H9 (cell line): ENCODE data around the gene TRIM10. TPM values are rescaled to one million over a fixed set of nuclear protein-coding genes. Genes with fewer than 3 reads are reported as not detected.

Source experiments
- DNase-seq: peaks from one replicate; pipeline ENCODE4 v3.0.0-alpha.2; 2017
- H2AFZ ChIP-seq: one replicate; pipeline ENCODE4 v1.6.1; 2013; ENCODE audit warnings: mild to moderate bottlenecking, low read length, control low read depth, moderate library complexity
- H2AK5ac ChIP-seq: 2 replicates; pipeline ENCODE4 v1.6.1; 2013; ENCODE audit warnings: low read length, control low read depth, mixed read lengths; ENCODE audit not compliant: insufficient read length
- H2BK120ac ChIP-seq: one replicate; pipeline ENCODE4 v1.6.1; 2013; ENCODE audit warnings: low read depth, mild to moderate bottlenecking, low read length, control low read depth, inconsistent platforms; ENCODE audit not compliant: poor library complexity, severe bottlenecking
- H2BK12ac ChIP-seq: 2 replicates; pipeline ENCODE4 v1.6.1; 2013; ENCODE audit warnings: low read length, control low read depth, mixed read lengths, low read depth; ENCODE audit not compliant: insufficient read length
- H2BK15ac ChIP-seq: 2 replicates; pipeline ENCODE4 v1.6.1; 2013; ENCODE audit warnings: low read depth, low read length, control low read depth
- H2BK20ac ChIP-seq: one replicate; pipeline ENCODE4 v1.6.1; 2013; ENCODE audit warnings: low read depth, mild to moderate bottlenecking, low read length, control low read depth, inconsistent platforms; ENCODE audit not compliant: poor library complexity, severe bottlenecking
- H2BK5ac ChIP-seq: 2 replicates; pipeline ENCODE4 v1.6.1; 2013; ENCODE audit warnings: low read length, control low read depth, mixed read lengths; ENCODE audit not compliant: insufficient read length
- H3K14ac ChIP-seq: 2 replicates; pipeline ENCODE4 v1.6.1; 2013; ENCODE audit warnings: low read length, control low read depth; ENCODE audit not compliant: insufficient read depth
- H3K18ac ChIP-seq: 2 replicates; pipeline ENCODE4 v1.6.1; 2013; ENCODE audit warnings: low read depth, mild to moderate bottlenecking, mixed read lengths, low read length, control low read depth; ENCODE audit not compliant: insufficient read length
- H3K23ac ChIP-seq: 2 replicates; pipeline ENCODE4 v1.6.1; 2013; ENCODE audit warnings: low read length, control low read depth, mixed read lengths, low read depth; ENCODE audit not compliant: insufficient read length
- H3K23me2 ChIP-seq: 2 replicates; pipeline ENCODE4 v1.6.1; 2013; ENCODE audit warnings: low read depth, mild to moderate bottlenecking, mixed read lengths, low read length, control low read depth; ENCODE audit not compliant: insufficient read length, poor library complexity, severe bottlenecking
- H3K27ac ChIP-seq: 2 replicates; pipeline ENCODE4 v1.5.1; 2013; ENCODE audit warnings: low read length, control low read depth, mixed read lengths, low read depth; ENCODE audit not compliant: insufficient read length
- H3K27me3 ChIP-seq: 2 replicates; pipeline ENCODE4 v1.6.1; 2013; ENCODE audit warnings: low read length, control low read depth, inconsistent platforms; ENCODE audit not compliant: insufficient read depth
- H3K4ac ChIP-seq: 2 replicates; pipeline ENCODE4 v1.6.1; 2013; ENCODE audit warnings: low read depth, mild to moderate bottlenecking, control low read depth, inconsistent platforms, low read length, moderate library complexity
- H3K4me1 ChIP-seq: 2 replicates; pipeline ENCODE4 v1.6.1; 2013; ENCODE audit warnings: low read length, control low read depth, inconsistent platforms; ENCODE audit not compliant: insufficient read depth
- H3K4me2 ChIP-seq: 2 replicates; pipeline ENCODE4 v1.6.1; 2013; ENCODE audit warnings: low read length, control low read depth, mixed read lengths; ENCODE audit not compliant: insufficient read length, insufficient read depth
- H3K56ac ChIP-seq: 2 replicates; pipeline ENCODE4 v1.6.1; 2013; ENCODE audit warnings: low read depth, mild to moderate bottlenecking, mixed read lengths, low read length, control low read depth; ENCODE audit not compliant: insufficient read length
- H3K79me1 ChIP-seq: 2 replicates; pipeline ENCODE4 v1.6.1; 2013; ENCODE audit warnings: low read depth, mild to moderate bottlenecking, moderate library complexity, low read length, control low read depth, inconsistent platforms; ENCODE audit not compliant: insufficient read depth, poor library complexity, severe bottlenecking
- H3K79me2 ChIP-seq: 2 replicates; pipeline ENCODE4 v1.6.1; 2013; ENCODE audit warnings: low read length, control low read depth, inconsistent platforms; ENCODE audit not compliant: insufficient read depth
- H3K9ac ChIP-seq: 2 replicates; pipeline ENCODE4 v1.6.1; 2013; ENCODE audit warnings: low read length, control low read depth, mixed read lengths; ENCODE audit not compliant: insufficient read length; ENCODE audit errors: extremely low read depth
- H3K9me3 ChIP-seq: one replicate; pipeline ENCODE4 v1.6.1; 2013; ENCODE audit warnings: low read depth, low read length, inconsistent platforms; ENCODE audit not compliant: control insufficient read depth
- H3T11ph ChIP-seq: one replicate; pipeline ENCODE4 v1.6.1; 2013; ENCODE audit warnings: mild to moderate bottlenecking, low read length, control low read depth, inconsistent platforms
- H4K20me1 ChIP-seq: one replicate; pipeline ENCODE4 v1.6.1; 2013; ENCODE audit not compliant: control insufficient read depth, insufficient read length, insufficient read depth
- H4K5ac ChIP-seq: 2 replicates; pipeline ENCODE4 v1.6.1; 2013; ENCODE audit warnings: low read depth, mild to moderate bottlenecking, mixed read lengths, low read length, control low read depth; ENCODE audit not compliant: insufficient read length
- H4K8ac ChIP-seq: replicated peaks from 2 replicates; pipeline ENCODE4 v1.6.1; 2013; ENCODE audit warnings: low read length, control low read depth, mixed read lengths, low read depth; ENCODE audit not compliant: insufficient read length
- H4K91ac ChIP-seq: 2 replicates; pipeline ENCODE4 v1.6.1; 2013; ENCODE audit warnings: low read depth, mild to moderate bottlenecking, moderate library complexity, mixed read lengths, low read length, control low read depth; ENCODE audit not compliant: insufficient read length
- H3K27ac Mint-ChIP-seq, 3 experiments: 2 replicates in 2 of 3; 3 replicates in 1 of 3; pipeline ENCODE4 v1.8.0; 2020 to 2021; ENCODE audit warnings: mixed read lengths in 3 of 3, mild to moderate bottlenecking in 1 of 3, moderate library complexity in 1 of 3
- H3K27me3 Mint-ChIP-seq: 2 replicates; pipeline ENCODE4 v1.8.0; 2021; ENCODE audit warnings: low read depth, mild to moderate bottlenecking, moderate library complexity, mixed read lengths
- H3K36me3 Mint-ChIP-seq, 3 experiments: 2 replicates in 2 of 3; 3 replicates in 1 of 3; pipeline ENCODE4 v1.8.0; 2020 to 2021; ENCODE audit warnings: low read depth in 3 of 3, mixed read lengths in 3 of 3; ENCODE audit not compliant: insufficient read depth in 1 of 3
- H3K4me1 Mint-ChIP-seq, 2 experiments: 2 replicates each; pipeline ENCODE4 v1.8.0; 2020; ENCODE audit warnings: mixed read lengths in 2 of 2
- H3K4me3 Mint-ChIP-seq, 2 experiments: 2 replicates in 1 of 2; 3 replicates in 1 of 2; pipeline ENCODE4 v1.8.0; 2020 to 2021; ENCODE audit warnings: mild to moderate bottlenecking in 2 of 2, mixed read lengths in 2 of 2, moderate library complexity in 1 of 2
- H3K9me3 Mint-ChIP-seq, 2 experiments: 2 replicates in 1 of 2; 3 replicates in 1 of 2; pipeline ENCODE4 v1.8.0; 2020; ENCODE audit warnings: mild to moderate bottlenecking in 2 of 2, mixed read lengths in 2 of 2, moderate library complexity in 1 of 2
- WGBS: extraction: QIAGEN DNeasy Blood & Tissue Kit; methylation state at CpG from one replicate; pipeline ENCODE4 v1.1.7; 2013; ENCODE audit warnings: missing lambda C conversion rate, low lambda C conversion rate, mixed read lengths; ENCODE audit not compliant: insufficient read length; ENCODE audit errors: extremely low coverage; 5-methylcytosine and 5-hydroxymethylcytosine counted together
- total RNA-seq: library from RNA; stranded (reverse); gene quantifications from 2 replicates; pipeline ENCODE4 v1.2.1, GENCODE V29; 2021
- TF ChIP-seq, protein P1 (sequence below): fragments of 200-600 bp; sonication (generic); conservative IDR thresholded peaks from 3 replicates; pipeline ENCODE4 v1.8.0; 2021; ENCODE audit warnings: antibody characterized with exemption, mild to moderate bottlenecking

TRIM10 gene
- total RNA-seq, 1 experiment from 2014 or later: 0.07 TPM

GRCh38 chr6:30112402-30112994, 48.5 kb downstream of the TRIM10 start:
- DNase-seq: no peak
- Mint-ChIP-seq H3K4me3 (no peak overlapping the region), H3K27ac (no peak overlapping the region), H3K4me1 (no peaks in the 10 kb centered on the region), H3K9me3 (no peaks in the 10 kb centered on the region), H3K36me3 (no peaks in the 10 kb centered on the region), H3K27me3 (peaks cover 71% of the 10 kb centered on the region)
- Histone ChIP-seq H3K9ac (no peak overlapping the region), H3K4me2 (no peak overlapping the region), H3K4me1 (no peaks in the 10 kb centered on the region), H3K23ac (no peak overlapping the region), H4K5ac (no peak overlapping the region), H3K23me2 (no peaks in the 10 kb centered on the region), H2AK5ac (no peak overlapping the region), H3K18ac (no peak overlapping the region), H3K27me3 (no peaks in the 10 kb centered on the region; the same call in 1 of the 2 replicates), H3K9me3 (no peaks in the 10 kb centered on the region), H3K27ac (no peak overlapping the region), H2BK5ac (no peak overlapping the region), H2BK20ac (no peak overlapping the region), H2BK120ac (no peak overlapping the region), H4K91ac (no peak overlapping the region), H2BK12ac (no peak overlapping the region), H3K4ac (no peak overlapping the region), H4K20me1 (no peaks in the 10 kb centered on the region), H3K79me2 (0 out of 2 replicates have a peak, but pooled peaks cover 2% of the 10 kb centered on the region), H2AFZ (no peak overlapping the region), H3K56ac (no peak overlapping the region), H4K8ac (no peak overlapping the region), H2BK15ac (no peak overlapping the region), H3K14ac (no peak overlapping the region), H3K79me1 (no peaks in the 10 kb centered on the region), H3T11ph (no peak overlapping the region)
- TF ChIP-seq, protein P1, sequence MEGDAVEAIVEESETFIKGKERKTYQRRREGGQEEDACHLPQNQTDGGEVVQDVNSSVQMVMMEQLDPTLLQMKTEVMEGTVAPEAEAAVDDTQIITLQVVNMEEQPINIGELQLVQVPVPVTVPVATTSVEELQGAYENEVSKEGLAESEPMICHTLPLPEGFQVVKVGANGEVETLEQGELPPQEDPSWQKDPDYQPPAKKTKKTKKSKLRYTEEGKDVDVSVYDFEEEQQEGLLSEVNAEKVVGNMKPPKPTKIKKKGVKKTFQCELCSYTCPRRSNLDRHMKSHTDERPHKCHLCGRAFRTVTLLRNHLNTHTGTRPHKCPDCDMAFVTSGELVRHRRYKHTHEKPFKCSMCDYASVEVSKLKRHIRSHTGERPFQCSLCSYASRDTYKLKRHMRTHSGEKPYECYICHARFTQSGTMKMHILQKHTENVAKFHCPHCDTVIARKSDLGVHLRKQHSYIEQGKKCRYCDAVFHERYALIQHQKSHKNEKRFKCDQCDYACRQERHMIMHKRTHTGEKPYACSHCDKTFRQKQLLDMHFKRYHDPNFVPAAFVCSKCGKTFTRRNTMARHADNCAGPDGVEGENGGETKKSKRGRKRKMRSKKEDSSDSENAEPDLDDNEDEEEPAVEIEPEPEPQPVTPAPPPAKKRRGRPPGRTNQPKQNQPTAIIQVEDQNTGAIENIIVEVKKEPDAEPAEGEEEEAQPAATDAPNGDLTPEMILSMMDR: no peak
- WGBS: no CpG with 5 or more reads among the region's 10 CpGs
